K562 (cell line): ENCODE data around the gene NMT1. TPM values are rescaled to one million over a fixed set of nuclear protein-coding genes. Genes with fewer than 3 reads are reported as not detected.
A peak's percentile ranks its signal among the peaks of the same experiment; 100 is the strongest.

ENCODE experiments used
- EZH2 ChIP-seq: IDR thresholded peaks from 2 replicates; pipeline ENCODE4 v1.6.1; 2012; ENCODE audit warnings: low read depth, mild to moderate bottlenecking, inconsistent platforms, low read length, borderline replicate concordance
- FOXP1 ChIP-seq: sonication (generic); formaldehyde crosslinking; IDR thresholded peaks from 2 replicates; pipeline ENCODE4 v1.8.0; 2022; ENCODE audit warnings: mild to moderate bottlenecking, missing genetic modification reagents
- GMEB1 ChIP-seq: fragments of 250-450 bp; sonication (Bioruptor Pico); IDR thresholded peaks from 2 replicates; pipeline ENCODE4 v1.4.0; 2020; ENCODE audit warnings: mild to moderate bottlenecking
- IRF1 ChIP-seq: sonication (generic); formaldehyde crosslinking; IDR thresholded peaks from 2 replicates; pipeline ENCODE4 v1.8.0; 2022; ENCODE audit warnings: missing genetic modification reagents, mild to moderate bottlenecking, borderline replicate concordance
- KHSRP ChIP-seq: fragments of 450-650 bp; IDR thresholded peaks from 2 replicates; pipeline ENCODE4 v1.6.1; 2017
- KLF1 ChIP-seq: fragments of 450-650 bp; IDR thresholded peaks from 2 replicates; pipeline ENCODE4 v1.6.1; 2016; ENCODE audit warnings: missing genetic modification characterization, missing compliant biosample characterization
- SPI1 ChIP-seq: IDR thresholded peaks from 2 replicates; pipeline ENCODE4 v1.6.1; 2011; ENCODE audit warnings: low read depth, low read length, control low read depth, borderline replicate concordance
- TCF3 ChIP-seq: sonication (generic); formaldehyde crosslinking; IDR thresholded peaks from 2 replicates; pipeline ENCODE4 v1.4.0; 2020; ENCODE audit warnings: mild to moderate bottlenecking, missing genetic modification reagents
- YY1 ChIP-seq, 3 experiments: IDR thresholded peaks; 2 replicates each; pipeline ENCODE4 v1.6.1; 2011; ENCODE audit warnings: low read length in 2 of 3, mild to moderate bottlenecking in 2 of 3, moderate library complexity in 2 of 3, borderline replicate concordance in 1 of 3, control low read depth in 1 of 3, low read depth in 1 of 3; ENCODE audit not compliant: insufficient read depth in 3 of 3, insufficient replicate concordance in 2 of 3, control insufficient read depth in 1 of 3, insufficient read length in 1 of 3; ENCODE audit errors: extremely low read depth in 1 of 3
- ZNF140 ChIP-seq: fragments of 250-450 bp; sonication (Bioruptor Pico); IDR thresholded peaks from 2 replicates; pipeline ENCODE4 v1.8.0; 2021; ENCODE audit warnings: moderate library complexity, mild to moderate bottlenecking, inconsistent platforms
- ZNF407 ChIP-seq: fragments of 450-650 bp; IDR thresholded peaks from 2 replicates; pipeline ENCODE4 v1.6.1; 2016; ENCODE audit warnings: low read depth
- polyA plus RNA-seq, 8 experiments: library from polyadenylated mRNA; depleted of rRNA in 4 of 8; stranded (reverse) in 5 of 8; unstranded in 3 of 8; fragments of >200 nt; fragmentation: Nextera tagmentation in 2 of 8; fragmentation: Illumina TruSeq in 1 of 8; extraction: Ambion mirVana in 2 of 8; extraction: Trizol in 1 of 8; gene quantifications; 2 replicates each; pipeline versions ENCODE4 v1.2.1 to v1.2.3, GENCODE V29; 2011 to 2014; ENCODE audit warnings: inconsistent platforms in 1 of 8, missing spikeins in 1 of 8
- total RNA-seq, 7 experiments: library from RNA; depleted of rRNA in 6 of 7; stranded (reverse); fragments of >200 nt in 6 of 7; fragmentation: Illumina TruSeq in 2 of 7; extraction: Trizol in 2 of 7; gene quantifications; 2 replicates each; pipeline versions ENCODE4 v1.2.1 to v1.2.3, GENCODE V29; 2011 to 2021; ENCODE audit warnings: low replicate concordance in 1 of 7

The NMT1 gene
- total and polyA plus RNA-seq, 9 of the 15 experiments (the other 6 are each of a cell fraction or from before 2014, with no cell fraction given) = 86.7 to 569 (median 213) TPM

- TF ChIP-seq YY1 (IDR thresholded peaks at IDR 0.05; ENCODE audit: borderline replicate concordance in 1 of 3, control insufficient read depth in 1 of 3, extremely low read depth in 1 of 3, insufficient read depth in 3 of 3, insufficient read length in 1 of 3, insufficient replicate concordance in 2 of 3, low read depth in 1 of 3, low read length in 2 of 3) (peak in 2 of 3 experiments; percentile 57 to 60), KHSRP (no peak), EZH2 (no peak), GMEB1 (CRISPR knock-in tag) (no peak), FOXP1 (CRISPR knock-in tag) (no peak; the same call in 1 of the 2 replicates), TCF3 (CRISPR knock-in tag) (peak; percentile 65), KLF1 (tag) (peak; percentile 28; the same call in 1 of the 2 replicates), ZNF140 (no peak), IRF1 (no peak), ZNF407 (no peak), SPI1 (no peak)
Measured at GRCh38 chr17:45021607-45022287, 39.4 kb upstream of the NMT1 start (continued).
